A204.1 (cell line): ENCODE results near the gene LRBA.
"Not testable (repeated sequence)": the region's sequence is repeated elsewhere in the genome, so short reads cannot be mapped to it uniquely, and the experiment has no call there.

Experiments
- FAIRE-seq: peaks from 2 replicates; lab custom pipeline; 2012; peaks lifted over from hg19 to GRCh38; lab: Jason Lieb, UNC

The LRBA gene

GRCh38 chr4:151014521-151015458 lies at the start of gene LRBA:
LRBA (minus strand) TSS chr4:151015284; CDS start chr4:151014642, 642 bp downstream.
- no peak for FAIRE-seq

- not testable (repeated sequence) for FAIRE-seq
These were observed 48.1 kb upstream of the LRBA start for GRCh38 chr4:151063143-151063542.

GRCh38 chr4:151055539-151055938 lies 40.5 kb upstream of the LRBA start:
- no peak for FAIRE-seq

- FAIRE-seq, result no peak
These were observed 37.7 kb upstream of the LRBA start for GRCh38 chr4:151052785-151053184.

GRCh38 chr4:151049430-151049884 lies 34.4 kb upstream of the LRBA start:
- FAIRE-seq, result no peak

GRCh38 chr4:151048913-151049312 lies 33.8 kb upstream of the LRBA start:
- FAIRE-seq, result no peak

GRCh38 chr4:151046609-151047008 lies 31.5 kb upstream of the LRBA start:
- no peak for FAIRE-seq

GRCh38 chr4:151045907-151046306 lies 30.8 kb upstream of the LRBA start:
- no peak for FAIRE-seq

- FAIRE-seq, result no peak
These were observed 28.9 kb upstream of the LRBA start for GRCh38 chr4:151043803-151044515.

- no peak for FAIRE-seq
These were observed 24.6 kb upstream of the LRBA start for GRCh38 chr4:151039733-151040132.

GRCh38 chr4:151038452-151039157 lies 23.5 kb upstream of the LRBA start:
- FAIRE-seq, result no peak

GRCh38 chr4:151035911-151036310 lies 20.8 kb upstream of the LRBA start:
- no peak for FAIRE-seq

- FAIRE-seq, result no peak
These were observed 20.2 kb upstream of the LRBA start for GRCh38 chr4:151035328-151035727.

GRCh38 chr4:151034829-151035228 lies 19.7 kb upstream of the LRBA start:
- no peak for FAIRE-seq

- no peak for FAIRE-seq
These were observed 16.9 kb upstream of the LRBA start for GRCh38 chr4:151031831-151032605.

- FAIRE-seq, result no peak
These were observed 14.5 kb upstream of the LRBA start for GRCh38 chr4:151029537-151029936.

GRCh38 chr4:151029006-151029405 lies 13.9 kb upstream of the LRBA start:
- not testable (repeated sequence) for FAIRE-seq

- FAIRE-seq, result no peak
These were observed 10.7 kb upstream of the LRBA start for GRCh38 chr4:151025759-151026158.

GRCh38 chr4:151022586-151022985 lies 7.5 kb upstream of the LRBA start:
- FAIRE-seq, result no peak

GRCh38 chr4:151021637-151022334 lies 6.7 kb upstream of the LRBA start:
- no peak for FAIRE-seq
